Left cardiac atrium (tissue), 4 donors: ENCODE data around the gene ZNF382. TPM values are rescaled to one million over a fixed set of nuclear protein-coding genes. Genes with fewer than 3 reads are reported as not detected.
"Not testable (repeated sequence)": the region's sequence is repeated elsewhere in the genome, so short reads cannot be mapped to it uniquely, and the experiment has no call there.

Source experiments
- ATAC-seq, 2 donors: fragments of 200-7000 bp; cut with Tn5 transposase; one replicate each; pipeline ENCODE4 v1.9.1; 2020; ENCODE audit warnings: mild to moderate bottlenecking in 2 of 2, moderate library complexity in 2 of 2
- DNase-seq: peaks from one replicate; pipeline ENCODE4 v3.0.0-alpha.2; 2020
- intact Hi-C, 2 donors: fragments of 100-400 bp; cut with DNase I; formaldehyde crosslinking; loops; one replicate each; pipeline versions ENCODE4 v1.14.1 to v1.15.1; 2022 to 2023
- long read RNA-seq: library from polyadenylated mRNA; unstranded; transcript quantifications from one replicate; pipeline ENCODE4 v2.0.0, GENCODE V29; 2021
- total RNA-seq, 2 donors: library from RNA; stranded (reverse); fragmentation: NEBNext Ultra II Directional; extraction: Animal tissue kit (Norgen Biotek cat#: 25700); gene quantifications; one replicate each; pipeline ENCODE4 v1.2.1, GENCODE V29; 2021
- donor health status: DM: no; HTN: yes; CAD: no.
- donor health status: DM: no; HTN: yes; CAD: no; lungs with severe emphysema.
- donor health status: DM: yes; HTN: yes; CAD: no.
- donor health status: Dilated cardiomyopathy.

ZNF382 gene
- 10 to 100 TPM; 12.1 to 13.1 TPM for total RNA-seq
- long read RNA-seq, full-length matches to known transcripts = 2 of 15 reads
- long read RNA-seq, partial matches to known transcripts = 0 of 15 reads
- long read RNA-seq, other reads (novel, unspliced or antisense) = 13 of 15 reads

- ATAC-seq (peak; percentile 97 to 99), DNase-seq (peak; percentile 90)
- intact Hi-C loops = no loop called here
Observed at GRCh38 chr19:36605101-36605876, at the start of gene ZNF382. TSS of gene ZNF382 (plus strand) at chr19:36605313. CDS start at chr19:36609915, 4,602 bp downstream.

- no peak for ATAC-seq
- DNase-seq = no peak
- intact Hi-C loops = no loop called here
Observed at GRCh38 chr19:36564391-36564790, 40.7 kb upstream of the ZNF382 start.

- DNase-seq (no peak), ATAC-seq (no peak)
- intact Hi-C loops = loop anchor here in 1 of 2 donors (5.0 kb wide), 1 partner anchor 95 kb away; the partner anchor contains the start of gene ZNF461
Observed at GRCh38 chr19:36572593-36573019, 32.5 kb upstream of the ZNF382 start.

GRCh38 chr19:36573020-36573894 is 31.9 kb upstream of the ZNF382 start, which contains the start of gene ZNF529:
TSS of gene ZNF529 (minus strand) at chr19:36573292. CDS start at chr19:36572346, 946 bp downstream.
- intact Hi-C loops = loop anchor here in 1 of 2 donors (5.0 kb wide), 1 partner anchor 94 kb away; the partner anchor contains the start of gene ZNF461
- ATAC-seq = peak; percentile 98 to 99
- DNase-seq = peak; percentile 92

GRCh38 chr19:36573895-36574720 is 31.0 kb upstream of the ZNF382 start:
- DNase-seq = no peak
- peak; percentile 8 to 34 for ATAC-seq
- intact Hi-C loops = loop anchor here in 1 of 2 donors (5.0 kb wide), 1 partner anchor 93 kb away; the partner anchor contains the start of gene ZNF461

- intact Hi-C loops = loop anchor here in 1 of 2 donors (5.0 kb wide), 1 partner anchor 93 kb away; the partner anchor contains the start of gene ZNF461
- ATAC-seq = no peak
- DNase-seq = no peak
Observed at GRCh38 chr19:36574741-36575140, 30.4 kb upstream of the ZNF382 start.

GRCh38 chr19:36577271-36577996 is 27.7 kb upstream of the ZNF382 start:
- DNase-seq (no peak), ATAC-seq (no peak)
- intact Hi-C loops = no loop called here

GRCh38 chr19:36579255-36579654 is 25.9 kb upstream of the ZNF382 start:
- DNase-seq (no peak), ATAC-seq (no peak)
- intact Hi-C loops = no loop called here

- DNase-seq, ATAC-seq, intact Hi-C loops: not testable (repeated sequence)
Observed at GRCh38 chr19:36602681-36603080, 2.4 kb upstream of the ZNF382 start.

- intact Hi-C loops = no loop called here
- ATAC-seq (peak; percentile 89 to 93), DNase-seq (peak; percentile 79)
Observed at GRCh38 chr19:36604656-36605100, 435 bp upstream of the ZNF382 start.

GRCh38 chr19:36605877-36606478 is 865 bp downstream of the ZNF382 start:
- intact Hi-C loops = no loop called here
- no peak for DNase-seq
- peak in 1 of 2 donors; percentile 5 for ATAC-seq

GRCh38 chr19:36627057-36627456 is 21.9 kb downstream of the ZNF382 start:
- no peak for ATAC-seq
- no peak for DNase-seq
- intact Hi-C loops = no loop called here

GRCh38 chr19:36635342-36635741 is 30.2 kb downstream of the ZNF382 start:
- DNase-seq (no peak), ATAC-seq (no peak)
- intact Hi-C loops = no loop called here

- DNase-seq (no peak), ATAC-seq (no peak)
- intact Hi-C loops = no loop called here
Observed at GRCh38 chr19:36638862-36639510, 33.9 kb downstream of the ZNF382 start.

- DNase-seq = no peak
- intact Hi-C loops = no loop called here
- ATAC-seq = no peak
Observed at GRCh38 chr19:36646746-36647145, 41.6 kb downstream of the ZNF382 start.

GRCh38 chr19:36652958-36653357 is 47.8 kb downstream of the ZNF382 start:
- intact Hi-C loops = no loop called here
- DNase-seq (no peak), ATAC-seq (no peak)

- no peak for ATAC-seq
- intact Hi-C loops = loop anchor here in 1 of 2 donors (5.0 kb wide), 1 partner anchor 94 kb away; the partner anchor contains the start of gene ZNF529
- no peak for DNase-seq
Observed at GRCh38 chr19:36665832-36666231, 60.7 kb downstream of the ZNF382 start.
